Cardiac muscle cell (in vitro differentiated cells and primary cell): ENCODE measurements around the gene HSD3B2. TPM values are rescaled to one million over a fixed set of nuclear protein-coding genes. Genes with fewer than 3 reads are reported as not detected.

Experiments used
- DNase-seq, 2 donors: peaks; one replicate each; pipeline versions ENCODE4 v3.0.0 to v3.0.0-alpha.2; 2010 to 2017; ENCODE audit warnings: low read depth in 1 of 2, low spot score in 1 of 2
- H3K27ac ChIP-seq: fragments of 200-600 bp; sonication (generic); 2 replicates; pipeline ENCODE4 v1.5.1; 2016
- H3K27me3 ChIP-seq: fragments of 200-600 bp; sonication (generic); 2 replicates; pipeline ENCODE4 v1.6.0; 2016; ENCODE audit warnings: control low read depth
- H3K36me3 ChIP-seq: fragments of 200-600 bp; sonication (generic); 2 replicates; pipeline ENCODE4 v1.5.1; 2016; ENCODE audit warnings: control low read depth
- H3K4me1 ChIP-seq: fragments of 200-600 bp; sonication (generic); 2 replicates; pipeline ENCODE4 v1.8.1; 2017; ENCODE audit warnings: low read depth, mild to moderate bottlenecking, mixed run types
- H3K4me3 ChIP-seq: fragments of 200-600 bp; sonication (generic); 2 replicates; pipeline ENCODE4 v1.5.1; 2016; ENCODE audit warnings: mild to moderate bottlenecking
- H3K9me3 ChIP-seq: fragments of 200-600 bp; sonication (generic); 2 replicates; pipeline ENCODE4 v1.5.1; 2017; ENCODE audit warnings: low read depth, mild to moderate bottlenecking, control low read depth
- CTCF ChIP-seq: IDR thresholded peaks from 2 replicates; pipeline ENCODE4 v1.5.1; 2012; ENCODE audit warnings: low read depth, mild to moderate bottlenecking, low read length
- polyA plus RNA-seq: library from polyadenylated mRNA; unstranded; fragments of >200 nt; fragmentation: Nextera tagmentation; extraction: Ambion mirVana; gene quantifications from 2 replicates; pipeline ENCODE4 v1.2.1, GENCODE V29; 2016
- total RNA-seq: library from RNA; depleted of rRNA; stranded (reverse); fragments of >200 nt; gene quantifications from 2 replicates; pipeline ENCODE4 v1.2.3, GENCODE V29; 2016

HSD3B2 gene
- total and polyA plus RNA-seq, 2 experiments from 2014 or later = 0.42 TPM; not detected in 1

- no peak for TF ChIP-seq CTCF
- H3K27me3 ChIP-seq = no peaks in the 10 kb centered on the region
- DNase-seq = no peak
- no peaks in the 10 kb centered on the region for H3K9me3 ChIP-seq
- H3K4me3 ChIP-seq = no peak overlapping the region
- no peaks in the 10 kb centered on the region for H3K4me1 ChIP-seq
- no peaks in the 10 kb centered on the region for H3K36me3 ChIP-seq
- H3K27ac ChIP-seq = no peak overlapping the region
Measured at GRCh38 chr1:119385650-119386049, 29.3 kb upstream of the HSD3B2 start.

- DNase-seq = peak in 1 of 2 donors; percentile 46
- Histone ChIP-seq H3K4me3 (no peak overlapping the region), H3K27ac (no peak overlapping the region), H3K36me3 (no peaks in the 10 kb centered on the region), H3K4me1 (no peaks in the 10 kb centered on the region), H3K27me3 (no peaks in the 10 kb centered on the region), H3K9me3 (no peaks in the 10 kb centered on the region)
- no peak for TF ChIP-seq CTCF
Measured at GRCh38 chr1:119387858-119388257, 27.1 kb upstream of the HSD3B2 start.

GRCh38 chr1:119388450-119388849 is 26.5 kb upstream of the HSD3B2 start:
- no peaks in the 10 kb centered on the region for H3K27me3 ChIP-seq
- no peak for TF ChIP-seq CTCF
- no peaks in the 10 kb centered on the region for H3K36me3 ChIP-seq
- H3K27ac ChIP-seq = no peak overlapping the region
- DNase-seq = no peak
- H3K4me3 ChIP-seq = no peak overlapping the region
- H3K9me3 ChIP-seq = no peaks in the 10 kb centered on the region
- no peaks in the 10 kb centered on the region for H3K4me1 ChIP-seq

- Histone ChIP-seq H3K4me1 (no peaks in the 10 kb centered on the region), H3K4me3 (no peak overlapping the region), H3K9me3 (no peaks in the 10 kb centered on the region), H3K27me3 (no peaks in the 10 kb centered on the region), H3K36me3 (no peaks in the 10 kb centered on the region), H3K27ac (no peak overlapping the region)
- TF ChIP-seq CTCF = no peak
- DNase-seq = no peak
Measured at GRCh38 chr1:119390526-119390925, 24.4 kb upstream of the HSD3B2 start.

- DNase-seq = no peak
- no peaks in the 10 kb centered on the region for H3K36me3 ChIP-seq
- no peak overlapping the region for H3K27ac ChIP-seq
- no peaks in the 10 kb centered on the region for H3K9me3 ChIP-seq
- no peaks in the 10 kb centered on the region for H3K4me1 ChIP-seq
- TF ChIP-seq CTCF = no peak
- no peaks in the 10 kb centered on the region for H3K27me3 ChIP-seq
- H3K4me3 ChIP-seq = no peak overlapping the region
Measured at GRCh38 chr1:119391749-119392148, 23.2 kb upstream of the HSD3B2 start.

- no peaks in the 10 kb centered on the region for H3K36me3 ChIP-seq
- H3K27me3 ChIP-seq = no peaks in the 10 kb centered on the region
- no peak overlapping the region for H3K4me3 ChIP-seq
- H3K9me3 ChIP-seq = no peaks in the 10 kb centered on the region
- no peak for DNase-seq
- no peak overlapping the region for H3K27ac ChIP-seq
- no peaks in the 10 kb centered on the region for H3K4me1 ChIP-seq
- TF ChIP-seq CTCF = no peak
Measured at GRCh38 chr1:119394085-119394484, 20.9 kb upstream of the HSD3B2 start.
